HG02943 (cell line): ENCODE data around the gene DOCK7.
"Not testable (repeated sequence)": the region's sequence is repeated elsewhere in the genome, so short reads cannot be mapped to it uniquely, and the experiment has no call there.

ENCODE experiments used
- ATAC-seq: cut with Tn5 transposase; IDR thresholded peaks from one replicate; pipeline ENCODE4 v1.9.1; 2021; ENCODE audit warnings: mild to moderate bottlenecking, low read depth, moderate library complexity; ENCODE audit not compliant: unreplicated experiment

DOCK7 gene, protein sequence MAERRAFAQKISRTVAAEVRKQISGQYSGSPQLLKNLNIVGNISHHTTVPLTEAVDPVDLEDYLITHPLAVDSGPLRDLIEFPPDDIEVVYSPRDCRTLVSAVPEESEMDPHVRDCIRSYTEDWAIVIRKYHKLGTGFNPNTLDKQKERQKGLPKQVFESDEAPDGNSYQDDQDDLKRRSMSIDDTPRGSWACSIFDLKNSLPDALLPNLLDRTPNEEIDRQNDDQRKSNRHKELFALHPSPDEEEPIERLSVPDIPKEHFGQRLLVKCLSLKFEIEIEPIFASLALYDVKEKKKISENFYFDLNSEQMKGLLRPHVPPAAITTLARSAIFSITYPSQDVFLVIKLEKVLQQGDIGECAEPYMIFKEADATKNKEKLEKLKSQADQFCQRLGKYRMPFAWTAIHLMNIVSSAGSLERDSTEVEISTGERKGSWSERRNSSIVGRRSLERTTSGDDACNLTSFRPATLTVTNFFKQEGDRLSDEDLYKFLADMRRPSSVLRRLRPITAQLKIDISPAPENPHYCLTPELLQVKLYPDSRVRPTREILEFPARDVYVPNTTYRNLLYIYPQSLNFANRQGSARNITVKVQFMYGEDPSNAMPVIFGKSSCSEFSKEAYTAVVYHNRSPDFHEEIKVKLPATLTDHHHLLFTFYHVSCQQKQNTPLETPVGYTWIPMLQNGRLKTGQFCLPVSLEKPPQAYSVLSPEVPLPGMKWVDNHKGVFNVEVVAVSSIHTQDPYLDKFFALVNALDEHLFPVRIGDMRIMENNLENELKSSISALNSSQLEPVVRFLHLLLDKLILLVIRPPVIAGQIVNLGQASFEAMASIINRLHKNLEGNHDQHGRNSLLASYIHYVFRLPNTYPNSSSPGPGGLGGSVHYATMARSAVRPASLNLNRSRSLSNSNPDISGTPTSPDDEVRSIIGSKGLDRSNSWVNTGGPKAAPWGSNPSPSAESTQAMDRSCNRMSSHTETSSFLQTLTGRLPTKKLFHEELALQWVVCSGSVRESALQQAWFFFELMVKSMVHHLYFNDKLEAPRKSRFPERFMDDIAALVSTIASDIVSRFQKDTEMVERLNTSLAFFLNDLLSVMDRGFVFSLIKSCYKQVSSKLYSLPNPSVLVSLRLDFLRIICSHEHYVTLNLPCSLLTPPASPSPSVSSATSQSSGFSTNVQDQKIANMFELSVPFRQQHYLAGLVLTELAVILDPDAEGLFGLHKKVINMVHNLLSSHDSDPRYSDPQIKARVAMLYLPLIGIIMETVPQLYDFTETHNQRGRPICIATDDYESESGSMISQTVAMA (N-terminal part only)

DNA sequence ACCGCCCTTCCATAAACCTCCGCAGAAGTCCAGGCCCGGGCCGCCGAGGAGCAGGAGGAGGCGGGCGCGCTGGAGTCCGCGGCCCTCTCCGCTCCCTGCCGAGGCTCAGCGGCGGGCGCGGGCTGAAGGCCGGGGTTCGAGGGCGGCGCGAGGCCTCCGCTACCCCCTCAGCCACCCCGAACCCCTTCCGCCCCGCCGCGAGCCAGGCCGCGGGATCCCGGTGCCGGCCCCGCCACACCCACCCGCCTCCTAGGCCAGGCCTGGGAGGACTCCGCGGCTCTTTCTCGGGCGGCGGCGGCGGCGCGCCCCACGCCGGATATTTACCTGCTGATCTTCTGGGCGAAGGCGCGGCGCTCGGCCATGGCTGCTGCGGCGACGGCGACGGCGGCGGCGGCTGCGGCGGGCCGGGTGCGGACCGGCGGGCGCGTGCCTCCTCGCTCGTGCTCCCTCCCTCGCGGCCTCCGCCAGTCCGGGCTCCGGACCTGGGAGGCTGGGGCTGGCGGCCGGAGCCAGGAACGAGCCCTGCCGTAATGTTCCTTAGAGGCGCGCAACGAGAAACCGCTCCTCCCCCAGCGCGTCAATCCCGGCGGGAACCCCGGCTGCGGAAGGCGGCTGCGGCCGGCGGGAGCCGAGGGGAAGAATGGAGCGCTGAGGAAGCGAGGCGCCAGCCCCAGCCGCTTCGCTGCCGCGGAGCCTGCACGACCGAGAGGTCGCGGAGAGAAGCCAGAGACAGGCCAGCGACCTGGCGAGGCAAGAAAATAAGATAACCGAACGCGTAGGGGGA, at the start of gene DOCK7:
TSS of gene DOCK7 (minus strand) at position 484 of the 784 bp plus-strand sequence. CDS start at position 362, 122 bp downstream.
- ATAC-seq = peak; percentile 65

DNA sequence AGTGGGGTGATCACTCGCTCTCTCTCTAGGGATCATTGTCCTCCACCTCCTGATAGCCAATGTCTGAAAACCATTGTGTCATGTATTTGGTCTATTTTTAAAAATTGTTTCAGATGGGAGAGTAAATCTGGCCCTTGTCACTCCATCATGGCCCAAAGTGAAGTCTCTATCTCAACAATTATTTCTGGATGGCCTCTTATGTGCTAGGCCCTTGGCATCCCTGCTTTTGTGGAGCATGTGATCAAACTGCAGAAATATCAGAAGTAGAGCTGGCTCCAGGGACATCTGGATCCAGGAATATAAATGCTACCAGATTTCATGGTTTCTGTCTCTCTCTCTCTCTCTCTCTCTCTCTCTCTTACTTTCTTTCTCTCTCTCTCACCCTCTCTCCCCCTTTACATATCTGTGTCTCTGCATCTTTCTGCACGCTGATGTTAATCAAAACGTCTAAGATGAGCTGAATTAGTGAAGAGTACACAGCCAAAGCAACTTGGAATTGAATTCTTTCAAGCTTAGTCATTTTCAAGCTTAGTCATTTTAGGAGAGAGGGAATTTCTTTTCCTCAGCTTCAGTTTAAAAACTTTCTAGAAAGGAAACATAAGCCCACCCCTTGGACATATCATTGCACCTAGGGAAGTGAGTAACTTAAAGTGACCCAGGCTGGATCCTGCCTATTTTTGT, 47.4 kb upstream of the DOCK7 start:
- ATAC-seq = no peak

DNA sequence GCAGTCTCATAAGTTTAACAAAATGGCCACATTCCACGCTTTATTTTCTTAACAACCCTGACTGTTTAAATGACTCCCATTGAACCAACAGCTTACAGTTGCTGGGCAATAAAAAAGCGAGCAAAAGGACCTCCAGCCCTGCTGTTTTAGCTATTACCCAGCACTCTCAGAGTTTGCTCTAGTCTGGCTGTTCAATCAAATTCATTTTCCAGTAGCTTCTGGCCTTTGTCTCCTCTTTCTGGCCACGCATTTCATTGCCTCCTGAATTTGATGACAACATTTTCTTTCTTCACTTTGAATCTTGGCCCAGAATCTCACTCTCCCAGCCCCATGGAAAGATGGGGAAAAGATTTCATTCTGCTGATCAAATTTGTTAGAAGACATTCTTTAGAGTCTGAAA, 44.1 kb upstream of the DOCK7 start:
- ATAC-seq = no peak

DNA sequence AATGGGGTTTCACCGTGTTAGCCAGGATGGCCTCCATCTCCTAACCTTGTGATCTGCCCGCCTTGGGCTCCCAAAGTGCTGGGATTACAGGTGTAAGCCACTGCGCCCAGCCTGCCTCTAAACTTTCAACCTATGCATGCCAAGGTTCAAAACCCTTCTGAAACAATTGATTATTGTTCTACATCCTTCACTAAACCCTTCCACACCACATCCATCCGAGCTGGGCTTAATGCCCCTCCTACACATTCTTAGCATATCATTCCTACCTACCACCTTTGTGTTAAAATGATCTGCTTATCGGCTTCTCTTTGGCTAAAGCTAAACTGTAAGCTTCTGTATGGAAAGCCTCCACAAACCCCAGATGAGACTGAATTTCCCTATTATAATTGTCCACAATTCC, 40.8 kb upstream of the DOCK7 start:
- ATAC-seq = no peak

DNA sequence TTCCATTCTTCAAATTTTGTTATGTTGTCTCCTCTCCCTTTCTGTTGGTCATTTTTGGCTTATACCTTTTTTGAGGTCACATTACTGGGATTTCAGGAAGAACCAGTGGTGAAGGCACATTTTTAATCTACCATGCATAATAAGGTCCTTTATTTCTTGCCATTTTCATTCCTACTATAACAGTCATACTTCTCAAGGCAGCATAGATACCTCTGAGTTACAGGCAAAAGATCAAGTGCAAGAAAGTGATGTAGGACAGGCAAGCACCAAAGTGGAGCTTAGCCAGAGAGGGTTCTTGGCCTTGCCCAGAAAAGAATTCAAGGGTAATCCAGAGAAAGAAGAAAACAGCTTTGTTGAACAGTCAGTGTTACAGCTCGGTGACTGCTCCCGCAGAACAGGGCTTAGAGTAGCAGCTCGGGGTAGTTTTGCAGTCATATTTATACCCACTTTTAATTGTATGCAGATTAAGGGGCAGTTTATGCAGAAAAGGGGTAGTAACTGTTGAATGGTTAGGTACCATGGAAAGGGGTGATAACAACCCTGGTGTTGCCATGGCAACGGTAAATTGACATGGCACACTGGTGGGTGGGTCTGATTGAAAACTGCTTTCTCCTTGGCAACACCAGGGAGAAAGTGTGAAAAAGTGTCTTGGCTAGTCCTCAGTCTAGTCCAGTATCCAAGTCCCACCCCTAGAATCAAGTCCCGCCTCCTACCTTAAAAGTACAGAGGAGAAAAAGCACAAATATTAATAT, 39.6 kb upstream of the DOCK7 start:
- ATAC-seq = no peak

DNA sequence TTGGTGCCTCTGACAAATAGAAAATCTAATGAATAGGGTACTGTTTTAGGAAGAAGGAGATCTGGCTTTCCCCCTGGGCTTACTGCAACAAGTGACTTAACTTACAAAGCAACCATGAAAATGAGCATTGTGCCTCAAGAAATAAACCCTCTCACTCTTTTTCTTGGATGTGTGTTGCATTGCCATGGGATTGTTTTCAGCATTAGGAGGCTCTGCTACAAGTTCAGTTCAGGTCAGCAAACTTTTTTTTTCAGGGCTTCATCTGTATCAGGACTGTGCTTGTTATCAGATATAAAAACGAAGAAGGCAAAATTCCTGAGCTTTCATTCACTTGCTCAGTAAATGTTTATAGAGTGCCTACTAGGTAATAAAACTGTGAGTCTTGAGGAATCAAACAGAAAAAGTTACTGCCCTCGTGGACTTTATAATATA, 37.8 kb upstream of the DOCK7 start:
- ATAC-seq = no peak

DNA sequence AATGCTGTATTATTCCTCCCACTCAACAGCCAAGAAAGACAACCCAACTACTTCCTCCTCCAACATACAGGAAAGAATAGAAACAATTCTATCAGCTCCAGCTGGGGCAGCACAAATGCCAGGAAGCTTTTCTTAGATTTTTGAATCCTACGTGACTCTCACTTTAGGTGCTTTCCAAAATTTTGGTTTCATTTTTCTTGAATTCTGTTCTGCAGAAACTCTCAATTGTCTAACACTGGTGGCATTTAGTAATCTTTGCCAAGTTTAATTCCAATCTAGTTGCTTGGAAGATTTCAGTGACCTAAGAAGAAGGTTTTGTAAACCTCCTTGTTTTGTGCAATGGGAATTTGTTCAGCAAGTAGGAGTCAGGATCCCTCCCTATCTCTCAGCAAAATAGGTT, 37.1 kb upstream of the DOCK7 start:
- no peak for ATAC-seq

DNA sequence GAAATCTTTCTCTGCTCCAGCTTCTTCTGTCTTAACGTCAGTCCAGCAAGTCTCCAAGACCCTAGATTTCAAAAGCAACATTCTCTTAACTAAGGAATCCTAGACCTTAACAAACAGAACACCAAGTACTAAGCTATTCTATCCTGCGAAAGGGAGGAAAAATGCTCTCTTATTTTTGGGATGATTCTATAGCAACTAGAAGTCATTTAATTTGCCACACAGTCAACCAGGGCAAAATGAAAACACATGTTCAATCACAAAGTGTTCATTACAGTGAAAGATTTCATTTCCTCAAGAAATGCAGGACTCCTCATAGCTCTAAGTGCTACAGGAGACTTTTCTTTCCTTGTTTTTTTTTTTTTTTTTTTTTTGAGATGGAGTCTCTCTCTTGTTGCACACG, 36.2 kb upstream of the DOCK7 start:
- ATAC-seq = no peak

DNA sequence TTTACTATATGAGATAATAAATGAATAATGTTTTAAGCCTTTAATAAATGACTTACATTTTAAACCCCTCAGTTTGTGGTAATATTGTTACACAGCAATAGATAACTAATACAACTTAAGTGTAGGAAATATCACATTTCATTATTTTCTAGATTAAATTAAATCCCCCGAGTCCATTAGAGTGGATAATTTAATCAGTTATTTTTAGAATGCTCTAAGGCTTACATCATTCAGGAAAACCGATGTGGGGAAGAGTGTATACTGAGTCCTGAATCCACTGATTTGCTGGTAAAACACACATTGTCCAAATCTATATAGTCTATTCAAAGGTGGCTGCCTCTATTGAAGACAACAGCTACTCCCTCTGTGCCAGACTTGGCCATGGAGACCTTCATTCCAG, 35.7 kb upstream of the DOCK7 start:
- ATAC-seq = no peak

DNA sequence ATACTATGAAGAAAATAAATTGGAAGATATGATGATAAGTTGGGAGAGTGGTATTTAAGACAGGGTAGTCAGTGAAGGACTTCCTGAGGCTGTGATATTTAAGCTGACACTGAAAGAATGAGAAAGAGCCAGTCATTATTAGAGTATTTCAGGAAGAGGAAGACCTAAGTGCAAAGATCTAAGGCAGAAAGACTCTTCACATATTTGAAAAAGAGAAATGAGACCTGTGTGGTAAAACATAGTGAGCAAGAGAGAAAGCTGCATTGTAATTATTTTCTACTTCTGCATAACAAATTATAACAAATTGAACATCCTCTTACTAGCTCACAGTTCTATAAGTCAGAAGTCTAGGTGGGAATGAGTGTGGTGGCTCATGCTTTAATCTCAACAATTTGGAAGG, 34.6 kb upstream of the DOCK7 start:
- ATAC-seq = no peak

DNA sequence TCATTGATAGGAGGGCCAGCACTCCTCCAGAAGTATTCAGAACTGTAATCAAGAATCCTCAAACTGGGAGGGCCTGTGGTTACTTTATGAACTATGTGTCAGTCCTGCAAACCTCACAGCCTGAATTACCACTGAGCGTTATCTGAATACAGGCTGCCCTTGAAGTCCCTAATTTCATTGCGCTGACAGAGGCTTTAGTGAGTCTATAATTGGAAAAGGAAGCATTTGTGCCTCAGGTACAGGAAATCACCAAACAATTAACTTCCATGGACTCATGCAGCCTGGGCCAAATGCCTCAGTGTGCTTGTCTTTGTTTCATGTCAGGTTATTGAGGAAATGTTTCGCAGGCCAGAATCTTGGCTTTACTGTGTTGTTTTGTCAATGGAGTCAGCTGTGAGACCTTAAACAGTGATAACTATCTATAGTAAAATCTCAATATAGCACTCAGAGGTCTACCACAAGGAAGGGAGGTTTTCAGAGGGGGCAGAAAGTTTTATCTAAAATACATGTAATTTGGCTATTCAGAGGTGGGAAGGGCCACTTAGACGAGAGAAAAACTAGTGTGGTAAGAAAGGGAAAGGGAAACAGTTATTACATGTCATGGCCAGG, 32.9 kb upstream of the DOCK7 start:
- ATAC-seq = no peak

DNA sequence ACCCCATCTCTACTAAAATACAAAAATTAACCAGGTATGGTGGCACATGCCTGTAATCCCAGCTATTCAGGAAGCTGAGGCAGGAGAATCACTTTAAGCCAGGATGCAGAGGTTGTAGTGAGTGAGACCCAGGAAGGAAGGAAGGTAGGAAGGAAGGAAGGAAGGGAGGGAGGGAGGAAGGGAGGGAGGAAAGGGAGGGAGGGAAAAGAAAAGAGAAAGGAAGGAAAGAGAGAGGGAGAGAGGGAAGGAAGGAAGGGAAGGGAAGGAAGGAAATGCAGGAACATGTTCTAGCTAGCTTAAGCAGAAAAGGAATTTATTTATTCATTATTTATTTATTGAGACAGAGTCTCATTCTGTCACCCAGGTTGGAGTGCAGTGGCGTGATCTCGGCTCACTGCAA, 30.2 kb upstream of the DOCK7 start:
- ATAC-seq = not testable (repeated sequence)

DNA sequence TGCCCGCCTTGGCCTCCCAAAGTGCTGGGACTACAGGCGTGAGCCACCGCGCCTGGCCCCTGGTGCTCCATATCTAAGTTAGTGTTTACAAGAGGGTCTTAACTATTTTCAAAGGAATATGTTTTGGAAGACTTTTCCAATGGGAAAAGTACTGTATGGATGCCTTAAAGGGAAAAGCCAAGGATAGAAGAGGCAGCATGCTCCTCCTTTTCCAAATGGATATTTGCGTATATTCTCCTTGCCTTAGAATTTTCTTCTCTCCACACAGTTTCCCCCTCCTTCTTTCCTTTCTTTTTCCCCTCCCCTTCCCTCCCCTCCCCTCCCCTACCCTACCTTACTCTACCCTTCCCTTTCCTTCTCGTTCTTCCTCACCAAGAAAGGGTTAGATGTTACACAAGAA, 29.3 kb upstream of the DOCK7 start:
- no peak for ATAC-seq

DNA sequence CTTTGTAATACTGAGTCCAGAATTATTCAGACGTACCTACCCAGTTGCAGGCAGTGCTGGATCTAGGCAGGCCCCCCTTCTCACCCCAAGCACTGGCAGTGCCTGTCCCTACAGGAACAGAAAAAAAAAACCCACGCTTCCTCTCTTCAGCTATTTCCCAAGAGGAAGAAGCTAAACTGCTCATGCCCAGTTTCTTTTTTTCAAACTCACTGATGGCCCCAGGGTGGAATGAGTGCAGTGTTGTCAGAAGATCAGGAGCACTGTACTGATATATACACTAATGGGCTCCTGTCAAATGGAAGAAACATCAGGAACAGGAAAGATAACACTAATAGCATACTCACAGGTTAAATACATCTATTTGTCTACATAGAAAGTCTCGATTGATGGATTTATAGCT, 28.2 kb upstream of the DOCK7 start:
- ATAC-seq = no peak

DNA sequence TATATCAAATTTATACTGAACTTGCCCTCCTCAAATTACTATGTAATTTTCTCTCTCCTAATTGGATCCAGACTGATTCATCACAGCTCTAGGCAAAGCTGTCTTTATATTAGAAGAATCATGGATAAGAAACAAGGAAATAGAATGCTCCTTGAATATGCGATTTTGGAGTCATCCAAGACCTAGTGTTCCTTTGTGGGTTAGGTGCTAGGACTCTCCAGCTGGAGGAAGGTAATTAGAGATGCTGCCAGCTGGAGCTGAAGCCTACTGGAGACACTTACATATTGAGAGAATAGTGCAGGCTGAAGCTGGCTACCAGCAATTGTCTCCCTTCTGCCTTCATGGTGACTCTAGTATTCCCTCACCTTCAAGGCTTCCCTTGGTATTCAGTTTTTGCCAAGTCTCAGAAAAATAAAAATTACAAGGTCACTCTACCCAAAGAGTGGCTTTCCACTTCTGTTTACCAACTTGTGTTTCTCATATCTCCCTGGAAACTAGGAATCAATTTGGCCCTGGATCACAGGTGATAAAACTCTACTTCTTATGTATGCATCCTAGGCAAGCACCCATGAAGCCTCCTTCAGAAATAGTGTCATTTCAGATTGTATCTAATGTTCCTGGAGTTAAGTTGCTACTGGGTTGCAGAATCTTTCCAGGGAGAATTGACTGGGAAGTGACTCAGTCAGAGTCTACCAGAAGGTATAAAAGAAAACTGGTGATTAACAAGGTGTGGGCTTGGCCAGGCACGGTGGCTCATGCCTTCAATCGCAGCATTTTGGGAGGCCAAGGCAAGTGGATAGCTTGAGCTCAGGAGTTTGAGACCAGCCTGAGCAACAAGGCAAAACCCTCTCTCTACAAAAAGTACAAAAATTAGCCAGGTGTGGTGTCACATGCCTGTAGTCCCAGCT, 24.4 kb upstream of the DOCK7 start:
- ATAC-seq = no peak

DNA sequence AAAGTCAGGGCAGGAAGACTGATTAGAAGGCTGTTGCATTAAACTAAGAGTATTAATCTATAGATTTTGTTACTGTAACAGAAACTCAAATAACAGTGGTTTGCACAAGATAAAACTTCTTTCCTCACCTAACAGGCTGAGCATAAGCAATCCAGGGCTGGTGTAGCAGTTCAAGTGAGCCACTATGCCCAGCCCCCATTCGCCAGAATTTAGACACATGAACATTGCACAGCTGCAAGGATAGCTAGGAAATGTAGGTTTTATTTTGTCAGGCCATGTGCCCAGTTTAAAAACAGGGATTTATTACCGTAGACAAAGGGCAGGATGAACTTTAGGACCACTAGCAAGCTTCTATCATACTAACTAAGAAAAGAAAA, 19.5 kb upstream of the DOCK7 start:
- ATAC-seq = no peak

DNA sequence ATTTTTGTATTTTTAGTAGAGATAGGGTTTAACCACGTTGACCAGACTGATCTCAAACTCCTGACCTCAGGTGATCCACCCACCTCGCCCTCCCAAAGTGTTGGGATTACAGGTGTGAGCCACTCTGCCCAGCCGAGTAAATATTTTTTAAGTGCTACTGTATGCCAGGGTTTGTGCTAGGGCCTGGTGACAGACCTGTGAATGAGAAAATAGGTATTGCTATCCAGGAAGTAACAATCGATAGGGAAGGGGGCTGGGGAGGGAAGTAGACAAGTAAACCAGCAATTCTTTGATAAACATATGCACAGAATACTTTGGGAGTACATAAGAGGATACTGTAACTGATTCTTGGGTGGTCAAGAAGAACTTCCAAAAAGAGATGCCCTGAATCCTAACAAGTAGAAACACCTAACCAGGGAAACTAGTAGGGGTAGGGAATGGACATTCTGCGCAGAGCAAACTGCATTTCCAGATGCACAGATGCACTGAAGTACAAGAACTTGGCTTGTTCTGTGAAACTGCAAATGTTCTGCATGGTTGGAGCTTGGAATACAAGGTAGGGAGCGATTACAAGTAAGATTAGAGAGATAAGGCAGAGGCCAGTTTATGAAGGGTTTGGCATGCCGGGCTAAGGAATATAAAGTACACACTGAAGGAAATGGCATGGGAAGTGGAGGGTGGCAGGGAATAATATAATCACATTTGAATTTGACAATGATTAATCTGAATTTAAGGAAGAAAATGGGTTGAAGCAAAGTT, 19.0 kb upstream of the DOCK7 start:
- ATAC-seq = no peak
